HL-60 (cell line): ENCODE results near the gene TBCCD1.

Source experiments
- DNase-seq, 2 experiments: peaks; one replicate each; pipeline ENCODE4 v3.0.0-alpha.2; 2010 to 2020; ENCODE audit warnings: low read depth in 1 of 2, low spot score in 1 of 2
- H3K27ac ChIP-seq: fragments of 250-450 bp; sonication (Bioruptor Pico); replicated peaks from 2 replicates; pipeline ENCODE4 v1.5.1; 2020; ENCODE audit warnings: mild to moderate bottlenecking, moderate library complexity
- H3K27me3 ChIP-seq: fragments of 250-450 bp; sonication (Bioruptor Pico); 2 replicates; pipeline ENCODE4 v1.5.1; 2021; ENCODE audit warnings: mild to moderate bottlenecking, moderate library complexity; ENCODE audit not compliant: insufficient read depth, poor library complexity, severe bottlenecking
- H3K4me3 ChIP-seq: replicated peaks from 2 replicates; pipeline ENCODE4 v1.5.1; 2011; ENCODE audit warnings: mild to moderate bottlenecking, control low read depth, low read length; ENCODE audit not compliant: insufficient read depth
- CTCF ChIP-seq: IDR thresholded peaks from one replicate; pipeline ENCODE4 v1.5.1; 2011; ENCODE audit warnings: low read length, control low read depth, inconsistent platforms; ENCODE audit not compliant: insufficient read depth
- GABPA ChIP-seq: IDR thresholded peaks from 2 replicates; pipeline ENCODE4 v1.6.1; 2012; ENCODE audit warnings: low read depth
- POLR2AphosphoS5 ChIP-seq: IDR thresholded peaks from 2 replicates; pipeline ENCODE4 v1.6.1; 2012; ENCODE audit warnings: low read depth
- REST ChIP-seq: IDR thresholded peaks from 2 replicates; pipeline ENCODE4 v1.6.1; 2012; ENCODE audit warnings: low read depth; ENCODE audit not compliant: insufficient replicate concordance
- SPI1 ChIP-seq: IDR thresholded peaks from 2 replicates; pipeline ENCODE4 v1.6.1; 2012; ENCODE audit warnings: low read depth, mild to moderate bottlenecking, borderline replicate concordance

TBCCD1 gene

GRCh38 chr3:186590580-186591295 is 23.6 kb upstream of the TBCCD1 start:
- H3K27me3 ChIP-seq, result no peaks in the 10 kb centered on the region
- no peak for DNase-seq
- no peak overlapping the region for H3K4me3 ChIP-seq
- no peak overlapping the region for H3K27ac ChIP-seq
- TF ChIP-seq POLR2AphosphoS5, result no peak
- no peak for TF ChIP-seq SPI1
- no peak for TF ChIP-seq GABPA
- TF ChIP-seq REST, result no peak
- TF ChIP-seq CTCF, result no peak

GRCh38 chr3:186589856-186590579 is 22.9 kb upstream of the TBCCD1 start:
- H3K27me3 ChIP-seq, result no peaks in the 10 kb centered on the region
- H3K27ac ChIP-seq, result no peak overlapping the region
- TF ChIP-seq REST (no peak), POLR2AphosphoS5 (no peak), GABPA (no peak), SPI1 (no peak)
- no peak overlapping the region for H3K4me3 ChIP-seq
- no peak for DNase-seq

GRCh38 chr3:186589121-186589520 is 22.0 kb upstream of the TBCCD1 start:
- TF ChIP-seq GABPA, result no peak
- TF ChIP-seq CTCF, result no peak
- no peak for TF ChIP-seq POLR2AphosphoS5
- no peak for TF ChIP-seq SPI1
- TF ChIP-seq REST, result no peak
- Histone ChIP-seq H3K27ac (no peak overlapping the region), H3K4me3 (no peak overlapping the region), H3K27me3 (no peaks in the 10 kb centered on the region)
- DNase-seq, result peak in 1 of 2 experiments; percentile 49
